Measurements from ENCODE around the gene AS3MT.
"Not testable (repeated sequence)": the region's sequence is repeated elsewhere in the genome, so short reads cannot be mapped to it uniquely, and the experiment has no call there.

Gene AS3MT

DNA sequence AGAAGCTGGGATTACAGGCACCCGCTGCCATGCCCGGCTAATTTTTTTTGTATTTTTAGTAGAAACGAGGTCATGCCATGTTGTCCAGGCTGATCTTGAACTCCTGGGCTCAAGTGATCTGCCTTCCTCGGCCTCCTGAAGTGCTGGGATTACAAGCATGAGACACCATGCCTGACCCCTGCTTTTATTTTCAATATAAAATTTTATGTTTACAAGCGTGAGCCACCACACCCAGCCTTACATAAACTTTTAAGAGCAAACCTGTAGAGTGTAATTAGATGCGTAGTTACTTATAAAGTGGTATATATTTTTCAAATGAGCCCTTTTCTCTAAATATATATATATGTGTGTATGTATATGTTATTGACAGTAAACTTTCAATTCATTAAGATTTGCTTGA is 57.6 kb downstream of the AS3MT start:
- H3K4me2 ChIP-seq (ENCODE audit: low read depth, low read length, poor library complexity, severe bottlenecking) = no peak overlapping the region
- no peaks in the 10 kb centered on the region for H3K27me3 ChIP-seq (ENCODE audit: low read length)
- no peak overlapping the region for H3K4me3 ChIP-seq (ENCODE audit: insufficient read depth, low read length, poor library complexity, severe bottlenecking)
- TF ChIP-seq, protein P1, sequence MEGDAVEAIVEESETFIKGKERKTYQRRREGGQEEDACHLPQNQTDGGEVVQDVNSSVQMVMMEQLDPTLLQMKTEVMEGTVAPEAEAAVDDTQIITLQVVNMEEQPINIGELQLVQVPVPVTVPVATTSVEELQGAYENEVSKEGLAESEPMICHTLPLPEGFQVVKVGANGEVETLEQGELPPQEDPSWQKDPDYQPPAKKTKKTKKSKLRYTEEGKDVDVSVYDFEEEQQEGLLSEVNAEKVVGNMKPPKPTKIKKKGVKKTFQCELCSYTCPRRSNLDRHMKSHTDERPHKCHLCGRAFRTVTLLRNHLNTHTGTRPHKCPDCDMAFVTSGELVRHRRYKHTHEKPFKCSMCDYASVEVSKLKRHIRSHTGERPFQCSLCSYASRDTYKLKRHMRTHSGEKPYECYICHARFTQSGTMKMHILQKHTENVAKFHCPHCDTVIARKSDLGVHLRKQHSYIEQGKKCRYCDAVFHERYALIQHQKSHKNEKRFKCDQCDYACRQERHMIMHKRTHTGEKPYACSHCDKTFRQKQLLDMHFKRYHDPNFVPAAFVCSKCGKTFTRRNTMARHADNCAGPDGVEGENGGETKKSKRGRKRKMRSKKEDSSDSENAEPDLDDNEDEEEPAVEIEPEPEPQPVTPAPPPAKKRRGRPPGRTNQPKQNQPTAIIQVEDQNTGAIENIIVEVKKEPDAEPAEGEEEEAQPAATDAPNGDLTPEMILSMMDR (IDR thresholded peaks at IDR 0.05; ENCODE audit: insufficient read depth, low read length, poor library complexity, severe bottlenecking) = no peak
- no peaks in the 10 kb centered on the region for H3K9me3 ChIP-seq (ENCODE audit: insufficient read depth, low read length)
- H3K27ac ChIP-seq (ENCODE audit: low read depth, low read length) = no peak overlapping the region
- no peak overlapping the region for H3K9ac ChIP-seq (ENCODE audit: low read length)
- H4K20me1 ChIP-seq (ENCODE audit: low read depth, low read length) = no peaks in the 10 kb centered on the region
- H3F3A ChIP-seq (ENCODE audit: insufficient read depth) = no peaks in the 10 kb centered on the region
- no peak overlapping the region for H2AFZ ChIP-seq (ENCODE audit: low read depth, low read length, severe bottlenecking)
- H3K9me2 ChIP-seq (replicated peaks; ENCODE audit: insufficient read depth, low read length) = no peaks in the 10 kb centered on the region
- no peaks in the 10 kb centered on the region for H3K79me2 ChIP-seq (ENCODE audit: insufficient read depth, low read length)
- H3K36me3 ChIP-seq (ENCODE audit: low read length) = no peaks in the 10 kb centered on the region

DNA sequence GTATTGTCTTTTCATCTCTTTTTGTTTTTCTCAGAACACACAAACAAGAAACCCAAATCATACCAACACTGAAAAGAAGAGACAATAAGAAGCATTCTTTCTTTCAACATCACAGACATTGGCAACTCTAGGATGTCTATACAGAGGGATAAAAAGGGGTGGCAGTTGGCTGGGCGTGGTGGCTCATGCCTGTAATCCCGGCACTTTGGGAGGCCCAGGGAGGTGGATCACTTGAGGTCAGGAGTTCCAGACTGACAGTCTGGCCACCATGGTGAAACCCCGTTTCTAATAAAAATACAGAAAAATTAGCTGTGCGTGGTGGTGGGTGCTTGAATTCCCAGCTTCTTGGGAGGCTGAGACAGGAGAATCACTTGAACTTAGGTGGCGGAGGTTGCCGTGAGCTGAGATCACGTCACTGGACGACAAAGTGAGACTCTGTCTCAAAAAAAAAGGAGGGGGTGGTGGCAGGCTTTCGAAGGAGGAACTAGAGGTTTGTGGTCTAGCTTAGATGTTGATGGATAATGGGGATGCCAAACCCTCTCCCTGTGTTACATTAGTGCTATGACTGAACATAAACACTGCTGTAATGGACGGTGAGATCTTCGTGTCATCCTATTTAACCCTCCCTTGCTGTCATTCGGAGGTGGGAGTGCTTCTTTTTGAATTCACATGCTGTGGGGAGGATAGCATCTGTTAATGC is 58.2 kb downstream of the AS3MT start:
- Histone ChIP-seq H3K9me2 (replicated peaks; ENCODE audit: insufficient read depth, low read length) (no peaks in the 10 kb centered on the region), H3K27me3 (ENCODE audit: low read length) (no peaks in the 10 kb centered on the region), H4K20me1 (ENCODE audit: low read depth, low read length) (no peaks in the 10 kb centered on the region), H3K4me3 (ENCODE audit: insufficient read depth, low read length, poor library complexity, severe bottlenecking) (no peak overlapping the region), H3K79me2 (ENCODE audit: insufficient read depth, low read length) (no peaks in the 10 kb centered on the region), H3K4me2 (ENCODE audit: low read depth, low read length, poor library complexity, severe bottlenecking) (no peak overlapping the region), H2AFZ (ENCODE audit: low read depth, low read length, severe bottlenecking) (no peak overlapping the region), H3K9me3 (ENCODE audit: insufficient read depth, low read length) (no peaks in the 10 kb centered on the region), H3K27ac (ENCODE audit: low read depth, low read length) (no peak overlapping the region), H3F3A (ENCODE audit: insufficient read depth) (no peaks in the 10 kb centered on the region), H3K9ac (ENCODE audit: low read length) (no peak overlapping the region), H3K36me3 (ENCODE audit: low read length) (no peaks in the 10 kb centered on the region)
- TF ChIP-seq, protein P1 (IDR thresholded peaks at IDR 0.05; ENCODE audit: insufficient read depth, low read length, poor library complexity, severe bottlenecking) = no peak
- no peak for TF ChIP-seq EZH2phosphoT487 (conservative IDR thresholded peaks at IDR 0.05; ENCODE audit: low read length)

DNA sequence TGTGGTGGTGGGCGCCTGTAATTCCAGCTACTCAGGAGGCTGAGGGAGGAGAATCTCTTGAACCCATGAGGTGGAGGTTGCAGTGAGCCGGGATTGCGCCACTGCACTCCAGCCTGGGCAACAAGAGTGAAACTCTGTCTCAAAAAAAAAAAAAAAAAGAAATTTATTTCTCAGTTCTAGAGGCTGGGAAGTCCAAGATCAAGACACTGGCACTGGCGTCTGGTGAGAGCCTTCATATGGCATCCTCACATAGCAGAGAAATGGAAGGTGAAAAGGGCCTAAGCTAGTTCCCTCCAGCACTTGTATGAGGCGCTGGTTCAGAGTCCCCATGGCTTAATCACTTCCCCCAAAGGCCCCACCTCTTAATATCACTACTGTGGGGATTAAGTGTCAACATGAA is 59.2 kb downstream of the AS3MT start:
- H4K20me1 ChIP-seq (ENCODE audit: low read depth, low read length); H3K79me2 ChIP-seq (ENCODE audit: insufficient read depth, low read length): not testable (repeated sequence)

DNA sequence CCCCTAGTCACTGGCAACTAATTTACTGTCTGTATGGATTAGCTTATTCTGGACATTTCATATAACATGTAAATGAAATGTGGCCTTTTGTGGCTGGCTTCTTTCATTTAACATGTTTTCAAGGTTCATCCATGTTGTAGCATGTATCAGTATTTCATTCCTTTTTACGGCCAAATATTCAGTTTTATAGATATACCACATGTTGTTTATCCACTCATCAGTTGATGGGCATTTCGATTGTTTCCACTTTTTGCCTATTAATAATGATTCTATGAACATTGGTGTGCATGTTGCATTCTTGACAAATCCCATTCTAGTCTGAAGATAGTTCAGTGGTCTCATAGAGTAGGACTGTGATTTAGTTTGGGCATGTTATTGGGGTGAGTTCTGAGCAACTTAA is 61.5 kb downstream of the AS3MT start:
- Histone ChIP-seq H3K9me3 (ENCODE audit: insufficient read depth, low read length) (no peaks in the 10 kb centered on the region), H3K36me3 (ENCODE audit: low read length) (no peaks in the 10 kb centered on the region), H3K9ac (ENCODE audit: low read length) (no peak overlapping the region), H2AFZ (ENCODE audit: low read depth, low read length, severe bottlenecking) (no peak overlapping the region), H3K27ac (ENCODE audit: low read depth, low read length) (no peak overlapping the region), H3K4me2 (ENCODE audit: low read depth, low read length, poor library complexity, severe bottlenecking) (no peak overlapping the region), H3K9me2 (replicated peaks; ENCODE audit: insufficient read depth, low read length) (no peaks in the 10 kb centered on the region), H3K4me3 (ENCODE audit: insufficient read depth, low read length, poor library complexity, severe bottlenecking) (no peak overlapping the region), H4K20me1 (ENCODE audit: low read depth, low read length) (no peaks in the 10 kb centered on the region), H3K27me3 (ENCODE audit: low read length) (no peaks in the 10 kb centered on the region), H3K79me2 (ENCODE audit: insufficient read depth, low read length) (no peaks in the 10 kb centered on the region), H3F3A (ENCODE audit: insufficient read depth) (no peaks in the 10 kb centered on the region)
- no peak for TF ChIP-seq EZH2phosphoT487 (conservative IDR thresholded peaks at IDR 0.05; ENCODE audit: low read length)
- TF ChIP-seq, protein P1 (IDR thresholded peaks at IDR 0.05; ENCODE audit: insufficient read depth, low read length, poor library complexity, severe bottlenecking) = no peak

More for the DNA sequence above, 59.2 kb downstream of the AS3MT start:
- not testable (repeated sequence) for H3K9ac ChIP-seq (ENCODE audit: low read length); H3K9me2 ChIP-seq (replicated peaks; ENCODE audit: insufficient read depth, low read length); H3K27ac ChIP-seq (ENCODE audit: low read depth, low read length); H3K9me3 ChIP-seq (ENCODE audit: insufficient read depth, low read length); H3K4me2 ChIP-seq (ENCODE audit: low read depth, low read length, poor library complexity, severe bottlenecking); H3K4me3 ChIP-seq (ENCODE audit: insufficient read depth, low read length, poor library complexity, severe bottlenecking); H3K36me3 ChIP-seq (ENCODE audit: low read length); H3F3A ChIP-seq (ENCODE audit: insufficient read depth); H3K27me3 ChIP-seq (ENCODE audit: low read length); H2AFZ ChIP-seq (ENCODE audit: low read depth, low read length, severe bottlenecking)

Measured in SU-DHL-6 (cell line).